ENCODE results near the gene EXOC2.
A peak's percentile ranks its signal among the peaks of the same experiment; 100 is the strongest.
"Not testable (repeated sequence)": the region's sequence is repeated elsewhere in the genome, so short reads cannot be mapped to it uniquely, and the experiment has no call there.

Gene EXOC2

DNA sequence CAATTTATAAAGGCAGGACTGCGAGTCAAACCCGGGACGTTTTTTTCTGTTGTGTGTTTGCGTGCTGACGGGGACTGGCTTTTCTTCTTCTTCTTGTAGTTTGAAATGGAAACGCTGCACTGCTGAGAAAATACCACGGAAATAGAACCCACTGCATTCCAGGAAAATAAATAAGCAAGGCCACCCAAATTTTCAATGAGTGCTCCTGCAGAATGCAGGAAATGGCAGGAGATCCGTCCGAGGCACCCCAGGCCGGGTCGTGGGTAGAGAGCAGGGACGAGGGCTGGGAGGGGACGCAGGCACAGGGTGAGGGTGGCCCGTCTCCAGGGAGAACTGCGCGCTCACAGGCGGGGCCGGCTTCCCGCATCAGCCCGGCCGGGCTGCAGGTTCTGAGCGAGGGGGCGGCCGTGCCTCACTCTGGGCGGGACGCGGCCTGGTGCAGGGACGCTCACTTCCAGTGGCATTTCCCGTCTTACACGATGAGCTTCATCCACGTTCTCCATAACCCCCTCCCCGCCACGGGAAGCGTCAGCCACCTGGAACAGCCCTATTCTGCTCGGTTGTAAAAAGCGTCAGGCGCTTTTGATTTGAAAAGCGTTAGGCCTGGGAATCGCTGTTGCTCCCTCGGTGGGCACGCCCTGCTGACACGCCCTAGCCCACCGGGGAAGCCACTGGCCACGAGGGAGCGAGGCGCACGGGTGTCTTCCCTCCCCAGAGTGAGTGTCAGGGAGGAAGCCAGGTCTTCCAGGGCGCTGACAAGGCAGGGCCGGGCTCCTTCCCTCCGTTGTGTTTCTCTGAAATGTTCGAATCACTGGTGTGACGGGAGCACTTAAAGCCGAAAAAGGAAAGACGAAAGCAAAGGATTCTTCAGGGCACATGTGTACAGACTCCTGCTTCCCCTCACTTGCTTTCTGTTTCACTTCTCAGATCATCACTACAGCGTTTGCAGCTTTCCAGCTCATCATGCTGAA is 17.9 kb upstream of the EXOC2 start:
- DNase-seq = no peak

DNA sequence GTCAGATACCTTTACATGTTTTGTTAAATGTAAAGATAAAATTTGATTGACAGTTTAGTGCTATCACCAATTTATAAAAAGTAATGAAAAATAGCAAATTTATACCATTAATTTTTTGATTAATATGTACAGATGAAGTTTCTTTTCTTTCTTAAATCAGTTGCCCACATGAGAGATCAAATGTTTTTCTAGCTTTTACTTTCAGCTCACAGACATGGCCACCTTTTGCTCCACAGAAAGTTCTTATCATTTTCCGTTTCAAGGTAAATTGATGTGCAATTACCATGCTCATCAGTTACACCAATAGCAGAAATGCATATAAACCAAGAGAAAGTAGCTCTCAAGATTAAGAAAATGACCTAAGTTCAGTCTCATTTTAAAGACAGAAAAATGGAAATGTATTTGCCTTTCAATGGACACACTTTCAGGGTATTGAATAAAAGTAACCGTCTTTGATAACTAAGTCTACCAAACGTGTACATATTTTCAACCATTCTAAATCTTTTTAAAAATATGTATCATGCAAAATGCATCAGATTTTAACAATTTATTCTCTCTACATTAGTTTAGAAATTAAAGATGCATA is 16.6 kb upstream of the EXOC2 start:
- DNase-seq = no peak

DNA sequence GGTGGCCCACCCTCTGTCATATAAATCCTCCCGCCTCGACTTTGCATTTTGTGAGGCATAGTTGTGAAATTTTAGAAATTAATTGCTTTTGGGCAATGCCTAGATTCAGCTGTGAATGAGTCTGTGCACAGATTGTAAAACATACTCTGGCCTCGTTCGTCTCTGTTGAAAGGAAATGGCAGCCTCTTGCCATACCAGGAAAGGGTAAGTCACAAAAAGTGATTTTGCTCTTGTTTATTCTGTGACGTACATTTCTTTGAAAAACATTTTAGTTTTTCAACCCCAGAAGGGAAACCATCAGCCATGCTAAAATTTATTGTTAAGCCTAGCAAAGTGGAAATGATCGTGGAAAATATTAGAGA is 15.3 kb upstream of the EXOC2 start:
- no peak for DNase-seq

GRCh38 chr6:707576-708236 is 14.8 kb upstream of the EXOC2 start:
- no peak for DNase-seq

DNA sequence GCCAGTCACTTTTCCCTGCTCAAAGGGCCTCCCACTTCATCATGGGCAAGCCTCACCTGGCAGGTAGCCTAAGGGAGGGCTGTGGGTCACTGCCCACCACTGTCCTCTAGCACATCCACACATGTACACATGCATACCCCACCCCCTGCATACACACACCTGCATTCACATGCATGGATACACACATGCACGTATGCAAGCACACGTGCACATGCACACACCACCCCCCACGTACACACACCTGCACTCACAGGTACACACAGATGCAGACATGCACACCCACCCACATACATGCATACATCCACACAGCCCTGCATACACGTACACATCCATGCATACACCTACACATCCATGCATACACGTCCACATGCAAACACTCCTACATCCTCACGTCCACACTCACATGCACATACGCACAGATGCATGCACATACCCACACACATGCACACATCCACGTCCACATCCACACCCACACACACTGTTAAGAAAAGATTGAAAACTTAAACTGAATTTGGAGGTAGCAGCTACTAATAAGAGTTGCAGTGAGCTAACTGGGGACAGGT is 14.0 kb upstream of the EXOC2 start:
- DNase-seq = no peak

- DNase-seq = no peak
Measured at GRCh38 chr6:706146-706545, 13.2 kb upstream of the EXOC2 start.

GRCh38 chr6:705047-705446 is 12.1 kb upstream of the EXOC2 start:
- no peak for DNase-seq

DNA sequence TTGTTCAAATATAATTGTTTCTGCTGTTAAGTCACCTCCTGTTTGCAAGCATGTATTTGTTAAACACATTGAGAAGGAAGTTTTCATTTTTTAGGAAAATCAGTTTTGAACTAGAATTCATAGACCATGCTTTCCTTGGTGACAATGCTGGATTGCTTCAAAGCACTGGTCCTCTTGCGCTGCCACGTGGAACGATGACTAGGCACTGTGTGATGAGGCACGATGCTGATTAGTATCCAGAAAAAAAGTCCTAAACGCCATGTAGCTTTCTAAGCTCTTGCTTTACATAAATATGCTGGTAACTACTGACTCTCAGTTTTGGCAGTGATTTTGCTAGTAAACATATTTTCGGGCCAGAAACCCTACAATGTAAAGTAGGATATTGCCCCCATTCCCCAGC is 11.1 kb upstream of the EXOC2 start:
- no peak for DNase-seq

- no peak for DNase-seq
Measured at GRCh38 chr6:703552-703951, 10.6 kb upstream of the EXOC2 start.

DNA sequence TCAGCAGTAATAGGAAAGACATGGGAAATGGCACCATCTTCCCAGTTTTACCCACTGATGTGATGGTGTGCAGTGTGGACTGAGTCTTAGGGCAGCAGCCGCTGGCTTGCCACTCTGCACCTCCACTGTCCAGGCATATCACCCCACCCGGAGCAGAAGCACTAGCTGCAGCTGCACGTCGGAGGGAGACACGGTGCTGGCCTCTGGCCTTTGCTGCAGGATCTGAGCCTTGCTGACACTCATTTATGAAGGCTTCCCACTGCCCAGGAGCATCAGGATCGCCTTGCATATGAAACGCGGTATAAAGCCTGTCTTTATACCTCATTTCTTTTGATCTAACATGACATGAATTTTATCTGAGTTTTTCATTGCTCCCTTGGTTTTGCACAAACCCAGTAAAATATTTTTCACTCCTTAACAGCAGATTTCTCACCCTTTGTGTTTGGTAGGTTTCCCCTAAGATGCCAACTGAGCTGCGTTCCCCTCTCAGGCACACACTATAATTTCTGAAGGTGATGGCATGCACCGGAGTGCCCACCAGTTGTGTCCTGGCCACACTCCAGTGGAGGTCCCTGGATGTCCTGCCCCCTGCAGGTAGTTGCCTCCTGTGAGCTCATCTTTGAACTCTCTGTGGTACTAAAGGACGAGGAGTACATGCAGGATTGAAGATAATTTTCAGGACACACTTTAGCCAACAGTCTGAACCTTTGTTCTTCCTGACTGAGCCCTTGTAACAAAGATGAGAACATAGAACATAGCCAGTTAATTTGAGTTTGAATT is 9.0 kb upstream of the EXOC2 start:
- no peak for DNase-seq

- DNase-seq = peak; percentile 15
Measured at GRCh38 chr6:701215-701614, 8.3 kb upstream of the EXOC2 start.

DNA sequence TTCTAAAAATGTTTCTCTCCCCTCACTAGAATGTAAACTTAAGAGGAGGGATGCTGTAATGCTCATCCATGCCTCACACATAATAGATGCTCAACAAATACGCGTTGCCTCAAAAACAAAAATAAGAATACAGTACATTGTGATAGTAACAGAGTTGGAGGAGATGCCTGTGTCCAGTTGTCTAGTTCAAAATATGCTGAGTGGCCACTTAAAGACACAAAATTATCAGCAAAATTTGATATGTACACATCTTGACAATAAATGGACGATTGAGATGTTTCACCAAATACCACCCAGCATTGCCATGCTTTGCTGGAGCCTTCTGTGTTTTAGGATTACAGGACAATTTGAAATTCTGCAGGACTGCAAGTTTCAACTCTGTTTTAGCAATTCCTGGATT is 7.6 kb upstream of the EXOC2 start:
- no peak for DNase-seq

GRCh38 chr6:699319-699718 is 6.4 kb upstream of the EXOC2 start:
- DNase-seq = no peak

DNA sequence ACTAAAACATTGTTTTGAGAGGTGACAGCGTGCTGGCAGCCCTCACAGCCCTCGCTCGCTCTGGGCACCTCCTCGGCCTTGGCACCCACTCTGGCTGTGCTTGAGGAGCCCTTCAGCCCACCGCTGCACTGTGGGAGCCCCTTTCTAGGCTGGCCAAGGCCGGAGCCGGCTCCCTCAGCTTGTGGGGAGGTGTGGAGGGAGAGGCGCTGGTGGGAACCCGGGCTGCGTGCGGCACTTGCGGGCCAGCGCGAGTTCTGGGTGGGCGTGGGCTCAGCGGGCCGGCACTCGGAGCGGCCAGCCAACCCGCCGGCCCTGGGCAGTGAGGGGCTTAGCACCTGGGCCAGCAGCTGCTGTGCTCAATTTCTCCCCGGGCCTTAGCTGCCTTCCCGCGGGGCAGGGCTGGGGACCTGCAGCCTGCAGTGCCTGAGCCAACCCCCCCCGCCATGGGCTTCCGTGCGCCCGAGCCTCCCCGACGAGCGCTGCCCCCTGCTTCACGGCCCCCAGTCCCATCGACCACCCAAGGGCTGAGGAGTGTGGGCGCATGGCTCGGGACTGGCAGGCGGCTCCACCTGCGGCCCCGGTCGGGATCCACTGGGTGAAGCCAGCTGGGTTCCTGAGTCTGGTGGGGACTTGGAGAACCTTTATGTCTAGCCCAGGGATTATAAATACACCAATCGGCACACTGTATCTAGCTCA is 1.6 kb upstream of the EXOC2 start:
- not testable (repeated sequence) for DNase-seq

GRCh38 chr6:693723-694009 is 727 bp upstream of the EXOC2 start:
- DNase-seq = no peak

DNA sequence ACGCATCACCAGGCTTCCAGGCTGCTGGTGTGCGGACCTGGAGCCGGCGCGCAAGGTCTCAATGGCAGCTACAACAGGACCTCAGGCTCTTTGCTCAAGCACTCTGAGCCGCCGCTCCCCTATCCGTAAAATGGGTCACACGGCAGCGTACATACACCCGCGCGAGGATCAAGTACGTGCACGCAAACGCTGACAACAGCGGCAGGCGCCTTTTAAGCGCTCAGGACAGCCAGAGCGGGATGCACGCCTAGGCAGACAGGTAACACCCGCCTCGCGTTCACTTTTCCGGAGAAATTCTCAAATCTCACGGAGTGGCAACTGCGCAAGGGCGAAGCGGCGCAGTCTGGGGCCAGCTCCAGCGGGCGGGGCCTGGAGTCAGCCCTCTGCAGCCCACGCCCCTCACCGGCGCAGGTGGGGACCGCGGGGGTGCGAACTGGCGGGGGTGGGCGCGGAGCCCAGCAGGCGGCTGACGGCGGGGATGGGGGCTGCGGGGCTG is 535 bp downstream of the EXOC2 start:
- peak; percentile 63 for DNase-seq

DNA sequence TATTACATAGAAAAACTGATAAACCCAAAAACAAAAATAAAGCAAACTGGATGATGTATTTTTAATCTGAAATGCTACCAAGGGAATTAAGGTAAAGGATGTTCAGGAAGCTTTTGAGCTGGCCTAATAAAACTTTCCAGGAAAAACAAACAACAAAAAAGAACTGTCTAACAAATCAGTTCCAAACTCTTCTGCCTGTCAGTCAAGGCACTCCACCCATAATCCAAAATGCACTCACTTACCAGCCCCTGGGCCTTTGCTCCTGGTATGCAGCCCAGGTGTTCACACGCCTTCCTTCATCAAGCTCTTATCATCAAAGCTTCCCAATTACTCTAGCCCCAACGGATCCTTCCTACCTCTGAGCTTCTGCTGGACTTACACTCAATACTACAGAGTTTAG is 3.7 kb downstream of the EXOC2 start:
- no peak for DNase-seq

DNA sequence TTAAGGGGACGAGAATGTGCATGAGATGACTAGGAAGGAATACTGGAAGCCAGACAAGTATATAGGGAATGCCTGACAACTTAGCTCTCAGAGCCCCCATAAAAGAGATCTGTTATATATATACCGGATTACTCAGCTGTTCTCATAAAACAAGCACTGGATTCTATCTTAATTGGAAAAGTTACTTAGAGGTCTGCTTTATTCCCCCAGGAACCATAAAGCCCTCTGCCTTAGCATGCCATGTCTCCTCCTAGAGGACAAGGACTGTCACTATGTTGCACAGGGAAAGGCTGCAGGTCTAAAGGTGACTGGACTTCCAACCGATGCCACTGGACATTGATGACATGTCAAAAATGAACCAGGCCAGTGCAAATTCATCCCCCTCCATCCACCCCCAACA is 6.4 kb downstream of the EXOC2 start:
- DNase-seq = no peak

DNA sequence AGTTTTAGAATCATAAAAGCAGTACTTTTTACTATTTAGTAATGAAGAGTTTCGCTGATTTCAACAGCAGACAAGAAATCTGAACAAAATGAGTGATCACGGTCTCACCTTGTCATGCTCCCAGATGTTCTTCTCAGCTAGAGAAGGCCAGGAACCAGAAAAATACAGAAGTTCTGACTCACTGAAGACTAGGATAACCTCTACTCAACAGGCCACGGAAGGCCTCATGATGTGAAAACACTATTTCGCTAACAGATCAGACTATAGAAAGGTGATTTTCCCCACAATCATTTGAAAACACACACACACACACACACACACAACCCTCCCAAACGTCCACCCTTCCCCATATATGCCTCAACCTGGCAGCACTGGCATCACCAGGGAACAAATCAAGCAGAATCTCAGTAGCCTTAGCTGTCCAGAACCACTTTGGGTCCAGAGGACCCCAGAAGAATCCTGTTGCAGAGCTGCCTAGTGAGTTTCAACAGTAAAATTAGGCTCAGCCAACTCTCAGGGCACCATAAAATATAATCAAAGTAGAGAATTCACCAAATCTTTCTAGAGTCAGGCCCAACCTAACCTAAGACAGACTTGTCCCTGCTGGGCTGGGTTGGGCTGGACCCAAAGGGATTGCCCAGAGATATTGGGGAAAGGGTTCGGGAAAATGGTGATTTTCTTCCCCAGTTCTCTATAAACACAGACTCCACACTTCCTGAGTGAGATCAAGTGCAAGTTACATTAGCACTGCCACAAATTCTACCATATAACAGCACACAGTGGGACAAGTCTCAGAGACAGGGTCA is 7.9 kb downstream of the EXOC2 start:
- DNase-seq = no peak

GRCh38 chr6:683742-684440 is 9.0 kb downstream of the EXOC2 start:
- peak; percentile 92 for DNase-seq
